ENCODE measurements around the gene PTPN9.
"Not testable (repeated sequence)": the region's sequence is repeated elsewhere in the genome, so short reads cannot be mapped to it uniquely, and the experiment has no call there.

PTPN9 gene

DNA sequence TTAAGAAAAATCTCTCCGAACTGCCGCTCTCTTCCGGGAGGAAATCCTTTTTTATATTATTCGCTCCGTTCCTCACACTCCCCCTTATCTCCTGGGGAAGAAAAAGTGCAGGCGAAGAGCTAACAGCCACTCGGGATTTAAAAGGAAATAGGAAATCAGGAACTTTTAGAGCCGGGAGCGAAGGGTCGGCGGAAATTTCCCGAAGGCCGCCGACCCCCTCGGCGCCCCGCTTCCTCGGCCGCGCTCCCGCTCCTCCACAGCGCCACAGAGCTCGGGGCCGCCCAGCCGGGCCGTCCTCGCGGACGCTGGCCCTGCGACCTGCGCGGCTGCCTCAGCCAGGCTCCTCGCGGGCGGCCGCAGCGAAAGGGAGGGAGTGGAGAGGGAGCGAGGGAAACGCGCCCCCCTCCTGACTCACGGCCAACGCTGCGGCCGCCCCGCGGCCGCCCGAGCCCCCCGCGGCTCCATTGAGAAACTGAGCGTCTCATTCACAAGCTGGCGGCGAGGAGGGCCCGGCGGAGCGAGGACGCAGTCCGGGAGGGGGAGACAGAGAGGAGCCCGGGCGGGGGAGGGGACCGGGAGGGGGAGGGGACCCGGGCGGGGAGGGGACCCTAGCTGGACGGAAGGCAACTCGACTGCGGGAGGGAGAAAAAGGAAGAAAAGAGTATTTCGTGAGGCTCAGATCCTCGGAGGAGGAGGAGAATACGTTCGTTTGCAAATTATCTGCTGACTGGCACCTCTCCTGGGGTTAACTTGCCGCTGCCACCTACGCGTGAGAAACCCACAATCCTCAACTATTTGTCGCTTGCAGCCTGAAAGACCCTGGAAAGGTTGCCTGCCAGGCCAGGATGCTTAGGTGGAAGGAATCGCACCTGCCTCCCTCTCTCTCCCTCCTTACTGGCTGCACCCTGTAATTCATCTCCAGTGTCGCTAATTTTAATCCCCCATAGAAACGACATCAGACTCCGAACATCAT is at the start of gene PTPN9:
Gene PTPN9, minus strand, starts transcription at position 368 of the 973 bp plus-strand sequence. CDS start 539 bp downstream, outside the sequence.
- peak; percentile 77 to 78 for DNase-seq

DNA sequence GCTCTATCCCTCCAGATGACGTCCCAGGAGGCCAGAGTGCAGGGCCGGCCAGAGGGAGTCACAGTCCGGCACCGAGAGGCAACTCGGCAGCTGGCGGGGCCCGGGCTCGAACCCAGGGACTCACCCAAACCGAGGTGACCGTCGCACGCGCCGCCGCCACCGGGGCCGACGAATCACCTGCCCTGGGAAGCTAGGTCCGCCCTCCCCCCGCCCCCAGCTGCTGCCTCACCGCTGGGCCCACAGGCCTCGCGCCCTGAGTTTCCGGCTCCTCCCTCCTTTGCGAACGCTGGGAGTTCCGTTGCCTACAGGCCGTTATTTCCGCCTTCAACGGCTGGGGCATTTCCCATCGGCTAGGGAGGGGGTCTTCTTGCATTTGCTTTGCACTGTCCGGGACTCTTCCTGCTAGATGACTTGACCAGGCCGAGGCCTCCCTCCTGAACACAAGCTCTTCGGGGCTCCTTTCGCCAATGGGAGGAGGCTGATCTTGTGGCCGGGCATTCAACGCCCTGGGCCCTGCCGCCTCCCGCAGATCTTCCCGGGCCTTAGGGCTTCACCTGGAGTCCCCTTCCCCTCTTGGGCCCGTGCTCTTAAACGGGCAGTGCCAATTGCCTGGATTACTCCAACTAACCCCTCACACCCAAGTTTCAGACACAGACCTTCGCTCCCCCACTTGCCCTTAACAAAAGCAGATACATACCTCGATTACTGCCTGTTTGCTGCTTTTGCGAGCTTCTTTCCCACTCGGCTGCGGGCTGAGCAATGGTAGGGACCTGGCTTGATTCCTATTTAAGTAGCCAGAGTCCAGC is 46.6 kb upstream of the PTPN9 start, which contains the start of gene SNUPN:
Gene SNUPN, minus strand, starts transcription at position 184 of the 806 bp plus-strand sequence. CDS start 4,674 bp downstream, outside the sequence.
- DNase-seq = peak; percentile 95

GRCh38 chr15:75622505-75622904 is 43.4 kb upstream of the PTPN9 start:
- no peak for DNase-seq

DNA sequence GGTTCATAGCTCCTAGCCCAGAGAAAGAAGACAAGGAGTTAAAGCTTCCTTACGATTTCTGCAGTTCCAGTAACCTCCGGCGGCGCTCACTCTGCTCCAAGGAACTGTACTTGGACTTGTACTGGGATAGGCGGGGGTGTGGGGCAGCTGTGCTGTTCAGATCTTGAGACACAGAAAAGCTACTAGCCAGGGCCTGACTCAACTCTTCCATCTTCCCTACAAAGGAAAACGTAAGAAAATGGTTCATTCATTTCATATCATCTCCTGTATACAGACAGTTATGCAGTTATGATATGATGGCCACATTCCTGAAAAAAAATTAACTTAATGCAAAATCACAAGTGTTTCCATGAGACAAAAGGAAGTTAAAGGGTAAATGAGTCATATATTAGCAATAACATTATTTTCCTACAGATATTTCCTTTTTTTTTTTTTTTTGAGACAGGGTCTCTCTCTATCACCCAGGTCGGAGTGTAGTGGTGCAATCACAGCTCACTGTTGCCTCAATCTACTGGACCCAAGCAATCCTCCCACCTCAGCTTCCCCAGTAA is 41.8 kb upstream of the PTPN9 start:
- DNase-seq = peak in 1 of 2 donors; percentile 26

GRCh38 chr15:75620058-75620820 is 41.1 kb upstream of the PTPN9 start:
- no peak for DNase-seq

- no peak for DNase-seq
These were observed 37.7 kb upstream of the PTPN9 start for GRCh38 chr15:75616766-75617165.

DNA sequence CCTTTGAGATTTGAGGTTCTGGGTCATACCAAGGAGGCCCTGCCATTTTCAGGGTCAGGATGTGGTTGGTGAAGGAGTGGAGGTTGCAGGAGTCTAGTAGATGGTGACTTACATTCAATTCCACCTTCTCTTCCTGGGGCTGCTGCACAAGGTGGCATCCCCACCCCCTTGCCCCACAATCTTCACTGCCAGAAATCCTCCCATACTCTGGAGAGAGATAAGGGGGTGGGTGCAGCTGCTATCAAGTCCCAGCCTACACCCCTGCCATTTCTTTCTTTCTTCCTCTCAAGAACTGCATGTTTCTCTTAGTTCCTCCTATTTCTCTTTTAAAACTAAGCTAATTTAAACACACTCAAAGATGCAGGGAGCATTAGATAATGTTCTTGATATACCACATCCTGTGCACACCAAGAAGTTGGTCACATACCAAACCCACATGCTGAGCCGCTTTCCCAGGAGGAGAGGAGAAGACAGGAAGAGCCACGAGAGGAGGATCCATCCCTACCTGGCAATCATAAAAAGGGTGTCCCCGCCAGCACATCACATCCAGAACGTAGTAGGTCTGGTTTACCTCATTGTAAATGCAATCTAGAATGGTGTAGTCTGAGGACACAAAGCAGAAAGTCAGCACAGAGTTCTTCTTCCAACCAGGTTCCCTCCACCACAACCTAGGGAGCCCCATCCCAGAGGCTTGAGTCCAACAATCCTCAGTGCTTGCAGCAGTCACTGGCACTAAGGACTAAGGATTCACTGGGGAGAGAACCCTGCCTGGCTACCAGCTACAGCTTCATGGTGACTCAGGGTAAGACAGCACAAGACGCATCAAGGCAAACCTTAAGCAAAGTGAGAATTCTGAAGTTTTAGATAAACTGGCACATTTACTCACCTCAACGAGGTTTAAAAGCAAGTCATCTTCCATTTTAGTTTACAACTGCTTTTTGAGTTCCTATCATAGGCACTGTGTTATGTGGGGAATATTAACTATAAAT is 27.9 kb upstream of the PTPN9 start:
- DNase-seq = no peak

DNA sequence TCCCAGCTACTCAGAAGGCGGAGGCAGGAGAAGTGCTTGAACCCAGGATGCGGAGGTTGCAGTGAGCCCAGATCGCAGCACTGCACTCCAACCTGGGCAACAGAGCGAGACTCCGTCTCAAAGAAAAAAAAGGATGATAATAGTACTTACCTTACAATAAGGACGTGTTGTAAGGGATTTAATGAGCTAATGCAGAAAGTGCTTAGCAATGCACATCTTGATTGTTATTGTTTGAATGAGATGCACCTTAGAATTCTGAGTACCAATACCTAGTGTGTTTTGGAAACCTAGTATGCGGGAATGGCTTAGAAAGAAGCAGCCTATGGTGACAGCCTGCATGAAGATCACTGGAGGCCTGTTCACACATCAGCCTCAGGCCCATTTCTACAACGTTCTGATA is 26.9 kb upstream of the PTPN9 start:
- no peak for DNase-seq

DNA sequence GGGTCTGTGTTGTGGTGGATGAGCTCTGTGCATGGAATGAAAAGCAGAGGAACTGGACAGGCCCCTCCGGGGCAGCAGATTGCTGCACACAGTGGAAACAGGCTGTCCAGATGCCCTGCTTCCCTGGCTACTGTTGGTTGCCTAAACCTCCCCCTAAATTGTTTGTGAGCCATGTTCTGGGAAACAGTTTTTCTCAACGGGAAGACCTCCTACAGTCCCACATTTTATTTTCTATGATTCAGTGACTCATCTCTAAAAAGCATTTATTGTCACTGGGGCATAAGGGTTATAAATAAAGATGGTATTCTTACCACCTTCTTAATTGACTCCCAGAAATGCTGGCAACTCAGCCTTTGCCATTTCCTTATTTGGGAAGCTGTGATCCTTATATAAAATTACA is 20.3 kb upstream of the PTPN9 start:
- no peak for DNase-seq

GRCh38 chr15:75598361-75598760 is 19.2 kb upstream of the PTPN9 start:
- no peak for DNase-seq

DNA sequence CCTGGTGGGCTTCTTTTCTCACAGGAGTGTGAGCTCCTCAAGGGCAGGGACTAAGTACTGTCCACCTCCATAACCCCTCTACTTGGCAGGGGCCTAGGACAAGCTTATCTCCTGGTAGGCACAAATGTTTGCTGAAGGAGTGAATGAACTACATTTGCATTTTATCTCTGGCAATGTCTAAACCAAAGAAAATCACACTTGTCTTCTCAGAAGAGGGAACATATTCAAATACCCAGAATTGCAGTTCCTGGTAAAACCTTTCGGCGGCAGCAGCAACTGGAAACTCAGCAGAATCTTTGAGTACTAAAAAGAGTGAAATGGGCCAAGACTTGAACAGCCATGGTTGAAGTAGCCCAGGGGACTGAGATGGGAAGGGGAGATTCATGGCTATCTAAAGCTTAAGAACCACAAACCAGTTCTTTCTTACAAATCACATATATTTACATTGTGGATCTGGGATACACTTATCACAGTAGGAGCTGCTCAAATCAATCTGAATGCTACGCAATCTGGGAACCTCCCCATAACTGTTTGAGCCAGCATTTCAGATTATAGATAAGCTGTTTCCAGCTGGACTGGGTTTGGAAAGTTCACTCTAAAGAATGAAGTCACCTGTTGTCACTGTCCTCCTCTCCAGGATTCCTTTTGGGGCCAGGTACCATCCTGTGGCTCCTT is 18.7 kb upstream of the PTPN9 start:
- DNase-seq = peak in 1 of 2 donors; percentile 28

DNA sequence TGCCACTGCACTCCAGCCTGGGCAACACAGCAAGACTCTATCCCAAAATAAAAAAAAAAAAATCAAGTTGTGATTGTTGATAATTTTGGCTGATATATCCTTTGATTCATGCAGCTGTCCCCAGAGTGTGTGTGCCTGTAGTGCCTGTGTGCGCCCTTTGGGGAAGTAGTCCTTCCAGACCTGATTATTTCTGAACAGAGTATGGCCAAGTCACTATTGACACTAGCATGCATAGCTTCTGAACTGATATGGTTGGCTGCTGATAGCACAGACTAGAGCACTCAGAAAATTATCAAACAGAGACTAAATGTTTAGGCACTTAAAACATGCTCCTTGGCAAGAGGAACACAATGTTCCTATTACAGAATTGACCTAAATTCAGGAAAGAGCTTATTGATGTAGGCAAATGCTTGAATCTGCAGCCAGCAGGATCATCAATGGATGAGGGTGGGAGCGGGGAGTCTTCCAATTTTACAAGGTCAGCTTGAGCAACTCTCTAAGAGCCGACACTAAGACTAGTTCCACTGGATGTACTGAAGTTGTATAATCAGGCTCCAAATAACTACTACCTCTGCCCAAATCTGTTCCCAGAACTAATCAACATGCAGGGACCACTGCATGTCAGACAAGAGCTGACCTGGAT is 17.7 kb upstream of the PTPN9 start:
- DNase-seq = no peak

DNA sequence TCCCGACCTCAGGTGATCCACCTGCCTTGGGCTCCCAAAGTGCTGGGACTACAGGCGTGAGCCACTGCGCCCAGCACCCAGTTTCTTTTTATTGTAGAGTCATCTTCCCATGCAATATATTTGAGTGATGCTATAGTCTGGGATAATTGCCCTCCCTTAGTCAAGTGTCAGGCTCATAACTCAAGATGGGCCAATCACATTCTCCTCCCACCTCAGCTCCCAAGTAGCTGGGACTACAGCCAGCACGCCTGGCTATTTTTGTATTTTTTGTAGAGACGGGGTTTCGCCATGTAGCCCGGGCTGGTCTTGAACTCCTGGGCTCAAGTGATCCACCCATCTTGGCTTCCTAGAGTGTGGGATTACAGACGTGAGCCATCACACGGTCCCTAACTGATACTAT is 15.2 kb upstream of the PTPN9 start:
- no peak for DNase-seq

DNA sequence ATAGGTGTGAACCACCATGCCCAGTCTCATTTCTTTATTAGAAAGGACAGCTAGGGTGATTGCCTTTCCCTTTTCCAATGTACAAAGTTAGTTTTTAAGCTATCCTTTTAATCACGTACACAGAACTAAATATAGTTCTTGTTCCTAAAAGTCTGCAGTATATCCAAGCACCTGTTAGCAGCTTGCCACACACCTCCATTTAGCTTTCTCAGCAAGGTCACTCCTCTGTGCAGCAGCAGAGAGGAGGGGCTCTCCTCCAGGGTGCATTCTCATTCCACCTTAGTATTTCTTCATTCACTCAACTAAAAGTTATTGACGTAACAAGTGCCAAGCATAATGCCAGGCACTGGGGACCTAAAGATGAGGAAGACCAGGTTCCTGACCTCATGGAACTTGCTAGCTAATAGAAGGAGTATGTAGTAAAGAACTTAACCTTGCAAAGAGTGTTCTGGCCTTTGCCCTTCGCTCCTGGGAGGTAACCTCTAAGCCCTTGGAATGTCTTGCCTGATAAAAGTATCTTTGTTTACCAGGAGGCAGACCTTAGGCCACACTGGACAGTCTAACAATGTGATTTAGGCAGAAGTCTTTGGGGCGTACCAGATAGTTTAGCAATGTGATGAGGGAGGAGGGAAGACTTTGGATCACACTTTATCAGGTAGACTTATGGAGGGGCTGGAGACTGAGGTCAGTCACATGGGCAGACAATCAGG is 12.7 kb upstream of the PTPN9 start:
- DNase-seq = no peak

GRCh38 chr15:75590239-75590638 is 11.1 kb upstream of the PTPN9 start:
- DNase-seq = no peak

GRCh38 chr15:75589071-75589470 is 10.0 kb upstream of the PTPN9 start:
- no peak for DNase-seq

- DNase-seq = not testable (repeated sequence)
These were observed 7.3 kb upstream of the PTPN9 start for GRCh38 chr15:75586422-75586821.

- no peak for DNase-seq
These were observed 5.0 kb upstream of the PTPN9 start for GRCh38 chr15:75584121-75584520.

DNA sequence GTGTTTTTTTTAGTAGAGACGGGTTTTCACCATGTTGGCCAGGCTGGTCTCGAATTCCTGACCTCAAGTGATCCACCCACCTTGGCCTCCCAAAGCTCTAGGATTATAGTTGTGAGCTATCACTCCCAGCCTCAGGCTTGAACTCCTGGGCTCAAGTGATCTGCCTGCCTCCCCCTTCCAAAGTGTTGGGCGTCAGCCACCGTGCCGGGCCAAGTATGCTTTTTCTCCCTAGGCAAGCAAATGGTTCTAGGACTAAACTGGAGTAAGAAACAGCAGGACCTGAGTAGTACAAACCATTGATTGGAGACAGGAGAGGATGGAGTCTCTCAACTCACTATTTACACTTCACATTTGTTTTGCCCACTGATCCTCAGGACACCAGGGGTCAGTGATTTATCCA is 4.6 kb upstream of the PTPN9 start:
- DNase-seq = no peak
